NOMO-1 treated with DMSO at 0.1 percent for 48 hours (cell line): ENCODE measurements around the gene ROBO2.
A peak's percentile ranks its signal among the peaks of the same experiment; 100 is the strongest.

ENCODE experiments used
- DNase-seq: peaks from one replicate; lab custom pipeline; 2025; ENCODE audit not compliant: unreplicated experiment; lab: John Stamatoyannopoulos, UW

The ROBO2 gene

DNA sequence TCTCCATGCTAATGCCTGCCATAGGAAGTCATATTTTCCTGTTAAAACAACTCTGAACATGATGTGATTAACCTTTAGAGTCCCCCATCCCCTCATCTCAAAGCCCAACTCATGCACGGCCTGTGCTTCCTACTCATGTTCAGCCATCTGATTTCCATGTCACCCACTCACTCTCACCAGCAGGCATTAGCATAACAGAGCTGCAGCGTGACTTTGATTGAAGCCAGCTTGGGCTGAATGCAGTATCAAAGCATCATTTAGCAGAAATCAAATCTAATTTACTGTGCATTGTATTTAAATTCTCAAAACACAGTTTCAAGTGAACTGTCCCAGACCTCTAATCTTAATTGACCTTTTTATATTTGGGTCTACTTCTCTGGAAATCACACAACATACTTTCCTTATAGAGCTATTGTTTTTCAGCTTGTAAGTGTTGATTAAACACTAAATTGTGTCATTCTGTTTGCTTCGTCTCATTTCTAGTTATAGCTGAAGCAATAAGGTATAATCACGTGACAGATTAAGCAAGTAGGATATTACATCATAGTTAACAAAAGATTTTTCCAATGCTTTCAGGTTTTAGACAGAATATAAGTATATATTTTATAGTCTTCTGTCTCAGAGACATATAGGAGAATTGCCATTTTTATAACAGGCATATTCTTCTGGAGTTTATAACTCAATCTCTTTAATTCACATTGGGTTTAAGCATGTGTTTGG lies 501.5 kb downstream of the ROBO2 start:
- no peak for DNase-seq

DNA sequence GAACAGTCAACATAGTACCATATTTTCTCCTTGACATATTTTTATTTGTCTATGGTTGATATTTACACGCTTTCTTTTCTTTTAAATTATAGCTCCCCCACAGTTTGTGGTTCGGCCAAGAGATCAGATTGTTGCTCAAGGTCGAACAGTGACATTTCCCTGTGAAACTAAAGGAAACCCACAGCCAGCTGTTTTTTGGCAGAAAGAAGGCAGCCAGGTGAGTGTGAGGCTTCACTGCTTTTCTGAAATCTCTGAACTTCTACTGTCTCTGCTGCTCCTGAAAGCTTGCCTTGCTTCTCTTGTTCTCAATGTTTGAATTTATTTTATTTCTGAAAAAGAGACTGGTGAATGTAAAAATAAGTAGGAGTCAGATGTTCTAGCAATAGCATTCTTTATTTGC lies 506.3 kb downstream of the ROBO2 start:
- DNase-seq, result no peak

DNA sequence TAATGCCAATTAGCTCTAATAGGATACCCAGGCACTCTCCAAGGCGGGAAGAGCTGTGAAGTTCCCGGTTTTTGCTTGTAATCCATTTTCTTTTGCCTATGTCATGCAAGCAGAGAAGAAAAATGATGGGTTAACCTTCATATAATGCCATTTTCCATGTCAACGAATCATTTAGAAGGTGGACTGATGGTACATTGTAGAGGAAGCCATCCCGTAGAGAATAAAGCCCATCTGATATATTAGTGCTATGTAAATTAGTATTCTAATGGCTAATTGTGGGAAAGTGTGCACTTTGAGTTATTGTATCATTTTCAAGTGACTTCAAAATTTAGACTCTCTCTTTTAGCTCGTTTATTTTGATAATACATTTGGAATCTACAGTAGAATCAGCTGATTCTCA lies 509.1 kb downstream of the ROBO2 start:
- no peak for DNase-seq

DNA sequence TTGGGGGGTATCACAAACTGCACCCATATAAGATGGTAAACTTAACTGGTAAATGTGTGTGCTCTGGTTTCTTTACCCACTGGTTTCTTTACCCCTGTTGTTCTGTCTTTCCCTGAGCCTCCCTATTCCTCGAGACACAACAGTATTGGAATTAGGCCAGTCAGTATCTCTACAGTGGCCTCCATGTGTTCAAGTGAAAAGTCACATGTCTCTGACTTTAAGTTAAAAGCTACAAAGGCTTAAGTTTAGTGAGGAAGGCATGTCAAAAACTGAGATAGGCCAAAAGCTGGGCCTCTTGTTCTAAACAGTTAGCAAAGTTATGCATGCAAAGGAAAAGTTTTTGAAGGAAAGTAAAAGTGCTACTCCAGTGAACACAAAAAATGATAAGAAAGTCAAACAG lies 513.3 kb downstream of the ROBO2 start:
- DNase-seq, result no peak

DNA sequence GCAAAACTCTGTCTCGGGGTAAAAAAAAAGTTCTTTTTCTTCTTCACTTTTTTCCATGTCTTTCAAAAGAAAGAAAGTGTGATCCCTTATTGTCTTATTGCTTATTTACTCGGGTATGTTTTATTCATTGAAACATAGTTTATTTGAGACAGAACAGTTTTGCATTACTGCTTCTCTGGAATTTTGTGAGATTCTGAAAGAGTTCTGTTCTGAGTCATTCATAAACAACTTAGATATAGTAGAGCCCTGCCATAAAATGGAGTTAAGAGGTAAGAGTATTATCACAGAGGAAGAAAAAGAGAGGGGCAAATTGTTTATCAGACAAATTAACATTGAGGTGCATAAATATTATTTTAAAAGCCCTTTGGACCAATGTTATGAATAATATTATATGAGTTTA lies 522.2 kb downstream of the ROBO2 start:
- DNase-seq, result no peak

DNA sequence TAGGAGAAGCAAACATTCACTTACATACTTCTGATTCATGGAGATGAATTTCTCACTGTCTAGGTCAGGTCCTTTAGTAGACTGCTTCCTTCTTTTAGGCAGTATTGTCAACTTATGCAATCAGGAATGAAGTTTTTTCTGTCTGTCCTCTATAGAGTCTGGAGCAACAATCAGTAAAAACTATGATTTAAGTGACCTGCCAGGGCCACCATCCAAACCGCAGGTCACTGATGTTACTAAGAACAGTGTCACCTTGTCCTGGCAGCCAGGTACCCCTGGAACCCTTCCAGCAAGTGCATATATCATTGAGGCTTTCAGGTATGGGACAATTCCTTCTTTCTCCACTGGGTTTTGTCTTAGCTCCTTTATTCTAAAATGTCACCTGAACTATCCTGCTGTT lies 523.1 kb downstream of the ROBO2 start:
- DNase-seq, result no peak

DNA sequence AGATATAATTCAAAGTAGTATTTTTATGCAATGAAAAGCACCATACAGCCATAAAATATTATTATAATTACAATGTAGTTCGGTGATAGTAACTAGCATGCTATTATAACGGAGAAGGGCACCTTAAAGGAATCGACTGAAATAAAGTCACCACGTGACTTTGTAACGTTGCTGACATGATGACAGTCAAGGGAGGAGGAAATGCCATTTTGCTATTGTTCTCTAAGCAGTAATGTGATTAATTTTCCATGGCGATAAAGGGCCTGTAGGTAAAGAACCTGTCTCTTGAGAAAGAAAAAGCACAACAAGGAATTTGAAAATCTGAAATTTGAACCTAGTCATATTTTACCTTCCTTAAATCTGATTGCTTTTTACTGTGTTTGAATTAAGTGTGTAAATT lies 526.2 kb downstream of the ROBO2 start:
- DNase-seq, result no peak

DNA sequence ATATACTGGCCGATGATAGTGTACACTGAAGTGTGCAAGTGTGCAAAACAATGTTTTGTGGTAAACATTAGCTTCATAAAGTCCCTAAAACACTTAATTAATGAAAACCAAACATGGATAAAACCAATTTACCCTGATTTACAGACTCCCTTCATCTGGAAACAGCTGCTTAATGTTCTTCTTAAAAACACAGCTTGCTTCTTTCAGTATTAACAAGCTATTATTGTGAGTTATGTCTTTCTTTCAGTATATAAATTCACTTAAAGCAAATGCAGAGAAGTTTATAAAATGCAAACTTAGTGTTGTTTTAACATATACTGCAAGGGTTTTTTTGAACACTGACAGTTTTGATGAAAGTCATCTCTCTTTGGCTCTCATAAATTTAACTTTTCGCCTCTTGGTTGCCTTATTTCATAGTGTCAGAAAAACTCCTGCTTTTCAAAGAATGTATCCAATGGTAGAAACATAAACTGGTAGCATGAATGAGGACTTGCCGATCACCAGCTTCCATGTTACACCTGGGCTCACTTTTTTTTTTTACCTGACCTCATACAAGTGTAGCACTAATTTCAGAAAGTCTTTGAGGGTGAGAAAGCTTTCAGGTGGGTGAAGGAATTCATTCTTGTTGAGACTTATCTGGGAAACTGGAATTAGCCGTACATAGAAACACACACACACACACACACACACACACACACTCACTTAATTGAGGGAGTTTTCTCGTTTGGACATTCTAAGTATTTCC lies 532.2 kb downstream of the ROBO2 start:
- DNase-seq, result no peak

DNA sequence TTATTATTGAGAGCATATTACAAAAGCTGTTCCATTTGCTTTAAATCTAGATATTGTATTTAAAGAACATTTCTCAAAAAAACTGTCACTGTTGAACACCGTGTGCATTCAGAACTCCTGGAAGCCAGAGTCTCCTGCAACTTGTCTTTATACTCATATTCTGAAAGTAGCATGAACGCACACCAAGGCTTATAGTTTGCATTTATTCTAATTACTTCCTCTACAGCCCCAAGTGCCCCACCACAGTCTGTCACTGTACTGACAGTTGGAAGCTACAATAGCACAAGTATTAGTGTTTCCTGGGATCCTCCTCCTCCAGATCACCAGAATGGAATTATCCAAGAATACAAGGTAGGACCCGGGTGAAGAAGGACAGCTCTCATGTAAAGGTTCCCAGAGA lies 537.4 kb downstream of the ROBO2 start:
- no peak for DNase-seq

DNA sequence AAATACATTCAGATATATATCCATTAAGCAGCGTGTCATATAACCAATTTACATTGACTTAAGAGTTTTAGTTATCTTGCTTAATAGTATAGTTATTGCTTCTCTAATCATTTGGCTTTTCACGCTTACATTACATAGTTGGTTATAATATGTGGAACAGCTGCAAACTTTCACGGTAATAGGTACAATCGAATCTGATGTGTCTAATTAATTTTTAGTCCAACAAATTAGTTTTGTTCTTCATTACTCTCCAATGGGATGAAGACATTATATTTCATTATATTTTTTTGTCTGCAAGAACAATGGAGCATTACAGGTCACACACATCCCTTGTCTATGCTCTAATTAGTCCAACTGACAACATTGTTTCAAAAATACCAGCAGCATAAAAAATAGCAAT lies 546.3 kb downstream of the ROBO2 start:
- DNase-seq, result no peak

DNA sequence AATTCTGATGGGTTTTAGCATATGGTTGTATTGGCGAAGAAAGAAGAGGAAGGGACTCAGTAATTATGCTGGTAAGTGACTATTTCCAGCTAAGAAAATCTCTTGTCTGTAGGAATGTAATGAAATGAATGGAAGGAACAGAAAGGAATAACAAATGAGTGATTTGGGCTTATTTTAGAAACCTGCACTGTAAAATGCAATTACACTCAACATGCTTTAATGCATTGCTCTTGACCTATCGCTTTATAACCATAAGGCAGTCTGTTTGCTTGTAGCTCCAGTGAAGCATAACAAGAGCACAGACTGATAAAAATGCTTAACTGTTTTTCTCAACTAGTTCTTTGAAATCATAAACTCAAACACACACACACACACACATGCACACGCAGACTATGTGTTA lies 549.0 kb downstream of the ROBO2 start:
- DNase-seq, result no peak

DNA sequence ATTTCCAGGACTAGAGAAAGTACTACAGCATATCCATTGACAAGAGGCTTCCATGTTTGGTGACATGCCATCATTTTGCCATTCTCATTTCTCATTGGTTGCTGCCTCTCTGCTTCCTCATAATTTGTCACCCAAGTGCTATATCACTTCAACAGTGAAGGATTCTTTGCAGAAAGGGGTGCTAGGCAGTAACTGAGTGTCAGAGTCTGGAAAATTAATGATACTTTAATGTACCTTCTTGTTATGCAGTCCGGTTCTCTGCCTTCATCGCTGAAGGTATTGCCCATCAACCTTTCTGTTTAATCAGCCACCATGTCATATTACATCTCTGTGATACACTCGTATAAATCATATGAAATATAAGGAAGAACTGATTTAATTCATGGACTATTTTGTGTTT lies 550.3 kb downstream of the ROBO2 start:
- no peak for DNase-seq

DNA sequence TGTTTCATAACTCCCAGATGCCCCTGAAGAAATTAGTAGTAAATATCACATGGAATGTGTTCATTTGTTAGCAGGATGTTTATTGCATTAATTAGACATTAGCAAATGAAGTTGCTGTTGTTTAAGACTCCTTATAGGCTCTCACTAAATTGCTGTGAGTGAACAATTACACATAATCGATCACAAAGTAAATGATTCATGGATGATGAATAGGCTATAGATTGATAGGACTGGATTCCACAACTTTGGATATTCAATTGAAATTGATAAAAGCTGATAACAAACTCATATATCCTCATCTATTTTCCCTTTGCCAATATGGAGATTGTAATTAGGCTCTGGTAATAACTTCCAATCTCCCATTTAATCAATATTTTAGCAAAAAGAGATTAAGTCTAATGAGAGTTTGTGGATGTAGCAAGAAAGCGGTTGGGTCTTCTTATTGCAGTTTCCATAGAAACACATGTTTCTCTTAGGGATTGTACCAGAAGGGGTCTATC lies 555.5 kb downstream of the ROBO2 start:
- DNase-seq, result no peak

DNA sequence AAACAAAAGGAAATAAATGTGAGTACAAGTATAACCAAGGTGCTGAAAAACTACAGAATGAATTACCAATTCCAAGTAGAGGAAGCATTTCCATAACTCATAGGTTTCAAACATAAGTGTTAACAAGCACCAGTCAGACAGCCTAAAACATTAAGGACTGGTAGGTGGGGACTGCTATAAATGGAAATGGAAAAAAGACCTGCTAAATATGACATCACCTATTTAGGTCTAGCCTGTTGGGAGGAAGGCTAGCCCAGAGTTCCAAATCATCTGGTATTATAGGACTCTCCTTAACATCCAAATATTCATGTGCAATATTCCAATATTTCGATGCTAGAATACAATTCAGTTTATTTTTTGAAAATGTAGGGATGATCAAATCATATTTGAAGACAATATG lies 560.0 kb downstream of the ROBO2 start:
- no peak for DNase-seq

DNA sequence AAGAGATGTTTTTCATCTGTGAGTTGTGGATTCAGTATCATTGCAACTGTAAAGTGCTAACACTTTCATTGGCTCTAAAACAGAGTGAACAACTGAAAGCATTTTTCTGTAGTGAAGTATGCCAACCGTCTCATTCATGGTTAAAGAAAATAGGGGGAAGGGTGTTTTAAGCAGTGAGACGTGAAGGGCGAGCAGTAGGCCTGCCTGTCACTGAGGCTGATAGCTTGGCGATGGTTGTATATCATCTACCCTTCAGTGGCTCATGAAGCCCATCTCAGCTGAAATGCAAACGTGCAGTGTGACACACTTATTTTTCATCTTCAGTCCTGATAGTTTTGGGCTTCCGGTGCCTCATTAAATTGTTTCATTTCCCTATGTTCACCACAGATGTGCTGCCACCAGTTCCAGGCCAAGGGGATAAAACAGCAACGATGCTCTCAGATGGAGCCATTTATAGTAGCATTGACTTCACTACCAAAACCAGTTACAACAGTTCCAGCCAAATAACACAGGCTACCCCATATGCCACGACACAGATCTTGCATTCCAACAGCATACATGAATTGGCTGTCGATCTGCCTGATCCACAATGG lies 562.0 kb downstream of the ROBO2 start:
- peak; percentile 13 for DNase-seq

DNA sequence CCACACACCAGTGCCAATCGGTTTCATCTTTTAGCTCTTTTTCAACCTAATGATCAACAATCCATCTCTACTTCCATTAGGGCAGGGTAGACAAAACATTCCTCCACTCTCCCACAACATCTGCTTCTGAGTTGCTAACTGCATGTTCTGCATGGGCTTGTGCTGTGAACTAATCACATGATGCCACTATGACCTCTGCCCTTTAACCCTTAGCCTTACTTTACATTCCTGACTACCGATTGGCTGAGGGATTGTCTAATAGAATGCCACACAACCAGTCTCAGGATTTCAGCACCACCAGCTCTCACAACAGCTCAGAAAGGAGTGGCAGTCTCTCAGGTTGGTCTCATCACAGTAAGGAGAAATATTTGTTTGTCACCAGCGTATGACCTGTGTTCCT lies 562.8 kb downstream of the ROBO2 start:
- no peak for DNase-seq

DNA sequence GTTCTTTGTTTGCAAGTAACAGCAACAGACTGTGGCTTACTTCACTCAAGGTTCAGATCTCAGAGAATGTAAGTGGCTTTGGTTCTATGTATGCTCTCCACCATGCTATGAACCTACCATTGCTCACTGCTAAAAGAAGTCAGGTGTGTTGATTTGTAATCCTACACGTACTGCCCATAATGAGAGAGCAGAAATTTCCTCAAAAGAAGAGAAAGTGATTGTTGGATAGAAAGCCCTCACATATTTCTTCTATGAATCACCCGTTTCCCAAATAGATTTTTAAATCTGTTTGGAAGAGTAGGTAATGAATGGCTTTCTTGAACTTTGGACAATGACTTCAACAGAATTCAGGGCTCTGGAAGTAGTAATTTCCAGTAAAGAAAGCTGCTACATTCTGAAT lies 565.4 kb downstream of the ROBO2 start:
- DNase-seq, result no peak

DNA sequence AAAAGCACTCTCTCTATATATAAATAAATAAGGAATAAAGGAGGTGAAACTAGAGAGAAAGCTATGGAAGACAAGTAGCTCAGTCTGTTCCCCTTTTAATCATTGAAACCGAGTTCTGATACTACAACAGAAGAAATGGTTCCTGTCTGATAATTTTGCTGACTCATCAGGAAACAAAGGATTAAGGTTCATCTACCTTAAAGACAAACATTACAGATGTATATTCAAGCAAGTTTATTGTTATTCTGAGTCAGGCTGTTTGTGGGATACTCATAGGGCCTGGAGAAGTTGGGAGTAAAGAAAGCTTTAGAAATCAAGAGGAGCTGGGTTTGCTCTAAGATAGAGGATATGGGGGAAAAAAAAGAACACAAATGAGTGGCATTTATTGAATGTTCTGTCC lies 566.0 kb downstream of the ROBO2 start:
- DNase-seq, result no peak

DNA sequence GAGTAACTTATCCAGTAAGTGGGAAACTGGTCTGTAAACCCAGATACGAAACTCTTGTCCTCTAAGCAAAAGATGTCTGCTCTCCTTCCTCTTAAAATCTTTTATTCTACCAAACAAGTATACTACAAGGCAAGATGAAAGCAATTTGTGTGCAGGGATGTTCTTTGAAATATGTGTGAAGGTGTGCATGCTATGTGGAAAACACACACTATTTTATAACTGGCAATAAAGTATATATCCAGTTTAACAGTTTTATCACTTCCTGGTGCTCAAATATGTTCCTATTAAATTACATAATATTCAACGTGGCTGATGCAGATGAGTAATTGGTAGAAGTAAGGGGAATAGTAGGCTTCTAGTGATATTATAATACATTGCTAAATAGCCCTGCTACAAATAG lies 566.5 kb downstream of the ROBO2 start:
- DNase-seq, result no peak

DNA sequence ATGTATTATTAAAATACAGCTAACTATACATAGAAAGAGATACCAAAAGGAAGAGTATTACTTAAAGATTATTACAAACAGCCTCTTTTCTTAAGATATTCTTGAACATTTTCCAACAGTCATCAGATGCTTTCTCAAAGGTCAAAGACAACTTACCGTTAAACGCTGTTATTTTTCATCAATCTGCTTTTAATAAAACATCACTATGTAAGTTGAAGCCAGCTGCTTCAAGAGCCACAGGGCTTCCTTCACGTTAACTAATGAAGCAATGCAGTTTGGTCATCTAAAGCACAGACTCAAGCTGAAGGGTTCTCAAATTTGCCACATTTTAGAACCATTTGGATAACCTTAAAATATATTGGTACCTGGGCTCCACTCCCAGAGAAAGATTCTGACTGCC lies 578.8 kb downstream of the ROBO2 start:
- DNase-seq, result no peak

DNA sequence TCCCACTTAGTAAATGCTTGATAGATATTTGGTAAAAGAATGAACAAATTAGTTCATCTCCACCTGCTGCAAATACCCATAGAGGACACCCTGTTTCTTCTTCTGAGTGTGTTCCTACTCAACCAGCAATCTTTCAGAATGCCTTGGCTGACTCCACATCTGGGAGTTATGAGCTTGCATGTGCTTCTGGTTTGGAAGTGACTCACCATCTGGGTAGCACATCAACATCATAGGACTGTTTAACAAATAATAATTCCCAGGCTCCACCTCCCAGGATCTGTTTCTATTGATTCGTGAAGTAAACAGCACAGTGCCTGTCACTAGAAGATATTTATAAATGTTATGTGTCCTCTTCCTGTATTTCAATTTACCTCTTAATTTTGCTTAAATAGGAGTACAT lies 580.1 kb downstream of the ROBO2 start:
- no peak for DNase-seq

DNA sequence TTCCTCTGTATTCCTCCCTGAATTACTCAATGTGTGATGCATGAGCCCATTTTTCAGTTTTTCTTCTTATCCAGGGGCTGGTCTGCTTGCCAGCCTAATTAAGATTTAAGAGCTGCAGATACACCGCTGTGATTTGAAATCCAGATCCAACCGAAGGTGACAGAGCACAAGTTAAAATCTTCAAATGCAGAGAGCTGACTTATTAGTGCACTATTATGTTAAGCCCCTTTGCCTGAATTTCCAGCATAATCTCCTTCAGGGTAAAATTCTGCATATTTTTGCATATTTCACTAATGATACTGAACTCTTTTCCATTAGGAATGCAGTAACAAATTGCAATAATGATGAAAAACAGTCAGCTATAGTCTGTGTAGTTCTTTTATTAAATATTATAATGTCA lies 583.6 kb downstream of the ROBO2 start:
- DNase-seq, result no peak
